GM12864 (cell line): ENCODE measurements around the gene MYH14.

Experiments used
- DNase-seq: peaks from one replicate; pipeline ENCODE4 v3.0.0-alpha.2; 2011; ENCODE audit warnings: low read depth
- H3K4me3 ChIP-seq: 2 replicates; pipeline ENCODE4 v1.5.1; 2011; ENCODE audit warnings: mild to moderate bottlenecking, low read depth, low read length, control low read depth
- TF ChIP-seq, protein P1 (sequence below): IDR thresholded peaks from 2 replicates; pipeline ENCODE4 v1.5.1; 2011; ENCODE audit warnings: low read depth, mild to moderate bottlenecking, moderate library complexity, low read length, control low read depth, inconsistent platforms; ENCODE audit errors: missing control alignments

Gene MYH14

DNA sequence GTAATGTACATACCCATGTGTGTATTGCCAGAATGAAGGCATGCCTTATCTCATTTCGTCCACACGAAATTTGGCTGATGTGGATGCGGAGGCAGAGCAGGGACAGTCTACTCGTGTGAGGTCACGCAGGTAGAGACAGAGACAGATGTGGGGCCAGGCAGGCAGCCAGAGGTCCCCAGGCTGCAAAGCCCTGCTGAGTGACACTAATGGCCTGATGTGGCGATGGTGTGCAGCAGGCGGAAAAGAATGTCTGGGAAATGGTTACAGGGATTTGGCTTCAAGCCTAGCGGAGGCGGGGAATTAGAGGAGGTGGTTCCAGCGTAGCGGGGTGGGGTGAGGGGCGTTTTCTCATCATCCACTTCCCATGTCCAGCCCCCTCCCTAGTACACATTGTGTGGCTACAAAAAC, 36.1 kb upstream of the MYH14 start:
- no peak overlapping the region for H3K4me3 ChIP-seq
- DNase-seq = no peak
- TF ChIP-seq, protein P1, sequence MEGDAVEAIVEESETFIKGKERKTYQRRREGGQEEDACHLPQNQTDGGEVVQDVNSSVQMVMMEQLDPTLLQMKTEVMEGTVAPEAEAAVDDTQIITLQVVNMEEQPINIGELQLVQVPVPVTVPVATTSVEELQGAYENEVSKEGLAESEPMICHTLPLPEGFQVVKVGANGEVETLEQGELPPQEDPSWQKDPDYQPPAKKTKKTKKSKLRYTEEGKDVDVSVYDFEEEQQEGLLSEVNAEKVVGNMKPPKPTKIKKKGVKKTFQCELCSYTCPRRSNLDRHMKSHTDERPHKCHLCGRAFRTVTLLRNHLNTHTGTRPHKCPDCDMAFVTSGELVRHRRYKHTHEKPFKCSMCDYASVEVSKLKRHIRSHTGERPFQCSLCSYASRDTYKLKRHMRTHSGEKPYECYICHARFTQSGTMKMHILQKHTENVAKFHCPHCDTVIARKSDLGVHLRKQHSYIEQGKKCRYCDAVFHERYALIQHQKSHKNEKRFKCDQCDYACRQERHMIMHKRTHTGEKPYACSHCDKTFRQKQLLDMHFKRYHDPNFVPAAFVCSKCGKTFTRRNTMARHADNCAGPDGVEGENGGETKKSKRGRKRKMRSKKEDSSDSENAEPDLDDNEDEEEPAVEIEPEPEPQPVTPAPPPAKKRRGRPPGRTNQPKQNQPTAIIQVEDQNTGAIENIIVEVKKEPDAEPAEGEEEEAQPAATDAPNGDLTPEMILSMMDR = no peak

DNA sequence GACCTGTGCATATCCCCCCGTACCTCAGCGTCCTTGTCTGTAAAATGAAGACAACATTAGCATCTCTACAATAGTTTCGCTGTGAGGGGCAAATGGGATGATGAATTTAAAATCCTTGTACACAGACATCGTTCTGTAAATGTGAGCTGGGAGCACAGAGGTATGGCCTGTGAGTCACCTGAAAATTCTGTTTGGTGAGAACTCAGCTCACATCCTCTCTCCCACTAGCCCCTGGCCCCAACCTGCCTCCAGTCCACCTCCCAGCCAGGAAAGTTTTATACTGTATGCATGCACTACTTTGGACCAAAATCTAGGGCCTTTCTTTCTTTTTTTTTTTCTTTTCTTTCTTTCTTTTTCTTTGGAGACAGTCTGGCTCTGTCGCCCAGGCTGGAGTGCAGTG, 31.7 kb upstream of the MYH14 start:
- TF ChIP-seq, protein P1 = no peak
- H3K4me3 ChIP-seq = no peak overlapping the region
- no peak for DNase-seq

DNA sequence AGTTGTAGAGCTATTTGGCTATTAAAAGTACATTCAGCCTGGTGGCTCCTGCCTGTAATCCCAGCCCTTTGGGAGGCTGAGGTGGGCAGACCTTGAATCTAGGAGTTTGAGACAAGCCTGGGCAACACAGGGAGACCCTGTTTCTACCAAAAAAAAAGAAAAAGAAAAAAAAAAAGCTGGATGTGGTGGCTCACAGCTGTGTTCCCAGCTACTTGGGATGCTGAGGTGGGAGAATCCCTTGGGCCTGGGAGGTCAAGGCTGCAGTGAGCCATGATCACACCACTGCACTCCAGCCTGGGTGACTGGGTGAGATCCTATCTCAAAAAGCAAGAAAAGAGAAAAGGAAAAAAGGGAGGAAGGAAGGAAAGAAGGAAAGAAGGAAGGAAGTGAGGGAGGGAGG, 30.7 kb upstream of the MYH14 start:
- DNase-seq = no peak
- no peak overlapping the region for H3K4me3 ChIP-seq
- TF ChIP-seq, protein P1 = no peak

DNA sequence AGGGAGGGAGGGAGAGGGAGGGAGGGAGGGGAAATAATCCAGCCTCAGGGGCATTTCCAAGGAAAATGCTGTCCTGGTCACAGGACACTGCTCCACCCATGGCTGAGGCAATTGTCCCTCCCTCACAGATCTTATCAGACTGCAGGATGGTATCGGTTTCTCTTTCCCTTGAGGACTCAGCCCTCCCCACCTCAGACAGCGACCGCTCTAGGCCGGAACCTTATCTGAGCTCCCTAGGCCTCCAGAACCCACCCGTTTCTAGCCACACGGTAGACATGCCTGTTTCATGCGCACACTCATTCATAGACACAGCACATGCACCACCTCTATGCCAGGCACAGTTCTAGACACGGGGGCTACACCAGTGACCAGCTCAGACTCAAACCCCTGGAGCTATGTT, 30.3 kb upstream of the MYH14 start:
- TF ChIP-seq, protein P1 = no peak
- DNase-seq = no peak
- H3K4me3 ChIP-seq = no peak overlapping the region

DNA sequence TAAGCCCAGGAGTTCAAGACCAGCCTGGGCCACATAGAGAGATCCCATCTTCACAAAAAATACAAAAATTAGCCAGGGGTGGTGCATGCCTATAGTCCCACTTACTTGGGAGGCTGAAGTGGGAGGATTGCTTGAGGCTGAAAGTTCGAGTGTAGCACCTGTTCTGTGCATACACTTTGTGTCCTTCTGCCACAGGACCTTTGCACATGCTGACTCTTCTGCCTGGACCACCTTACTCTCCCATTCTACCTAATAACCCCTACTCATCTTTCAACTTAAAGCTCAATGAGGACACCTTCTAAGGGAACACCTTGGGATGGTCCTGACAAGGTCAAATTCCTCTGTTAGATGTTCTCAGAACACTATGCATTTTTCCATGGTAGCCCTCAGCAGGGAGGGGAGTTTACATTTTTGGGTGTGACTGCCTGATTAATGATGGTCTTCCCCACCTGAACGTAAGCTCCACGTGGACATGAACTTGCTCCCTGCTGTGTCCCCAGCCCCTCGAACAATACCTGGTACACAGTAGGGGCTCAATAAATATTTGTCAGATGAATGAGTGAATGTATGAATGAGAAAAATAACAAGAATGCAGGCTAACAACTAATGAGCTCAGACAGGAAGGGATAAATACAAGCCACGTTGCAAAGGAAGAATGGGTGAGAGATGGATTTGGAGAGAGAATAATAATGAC, 29.2 kb upstream of the MYH14 start:
- no peak overlapping the region for H3K4me3 ChIP-seq
- TF ChIP-seq, protein P1 = no peak
- no peak for DNase-seq

DNA sequence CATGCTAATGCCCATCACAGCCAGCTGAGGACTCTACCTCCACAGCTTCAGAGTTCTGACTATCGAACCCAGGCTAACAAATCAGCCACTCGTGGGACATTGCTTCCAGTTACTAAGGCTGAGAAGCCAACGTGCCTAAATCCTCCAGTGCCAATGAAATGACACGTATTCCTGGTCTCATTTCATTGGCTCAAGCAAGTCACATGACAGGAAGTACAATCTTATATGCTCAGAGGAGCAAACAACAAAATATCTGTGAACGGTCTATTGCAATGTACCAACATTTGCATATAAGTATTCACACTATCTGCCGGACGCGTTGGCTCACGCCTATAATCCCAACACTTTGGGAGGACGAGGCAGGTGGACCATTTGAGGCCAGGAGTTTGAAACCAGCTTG, 27.5 kb upstream of the MYH14 start:
- DNase-seq = no peak
- TF ChIP-seq, protein P1 = no peak
- H3K4me3 ChIP-seq = no peak overlapping the region

DNA sequence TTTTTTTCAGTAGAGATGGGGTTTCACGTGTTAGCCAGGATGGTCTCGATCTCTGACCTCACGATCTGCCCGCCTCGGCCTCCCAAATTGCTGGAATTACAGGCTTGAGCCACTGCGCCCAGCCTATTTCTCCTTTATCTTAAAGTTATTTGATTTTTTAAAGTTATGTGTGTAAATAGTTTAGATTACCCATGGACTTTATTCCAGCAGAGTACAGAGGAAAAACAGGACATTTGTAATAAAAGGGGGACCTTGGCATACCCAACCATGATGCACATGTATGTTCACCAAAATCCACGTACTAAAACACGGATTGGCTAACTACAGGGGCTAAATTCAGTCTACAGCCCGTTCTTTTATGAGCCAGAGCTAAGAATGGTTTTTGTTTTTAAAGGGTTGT, 26.6 kb upstream of the MYH14 start:
- no peak for DNase-seq
- TF ChIP-seq, protein P1 = no peak

More for the DNA sequence above, 26.6 kb upstream of the MYH14 start:
- no peak overlapping the region for H3K4me3 ChIP-seq
